Loucy (cell line): ENCODE results near the gene ERGIC2.
A peak's percentile ranks its signal among the peaks of the same experiment; 100 is the strongest.

ENCODE experiments used
- CTCF ChIP-seq: fragments of 200-600 bp; sonication (generic); conservative IDR thresholded peaks from 2 replicates; pipeline ENCODE4 v1.5.1; 2014; ENCODE audit warnings: mild to moderate bottlenecking, antibody characterized with exemption, low read length
- EZH2phosphoT487 ChIP-seq: fragments of 200-600 bp; IDR thresholded peaks from 2 replicates; pipeline ENCODE4 v1.6.1; 2018; ENCODE audit warnings: antibody characterized with exemption, mild to moderate bottlenecking, moderate library complexity, borderline replicate concordance

DNA sequence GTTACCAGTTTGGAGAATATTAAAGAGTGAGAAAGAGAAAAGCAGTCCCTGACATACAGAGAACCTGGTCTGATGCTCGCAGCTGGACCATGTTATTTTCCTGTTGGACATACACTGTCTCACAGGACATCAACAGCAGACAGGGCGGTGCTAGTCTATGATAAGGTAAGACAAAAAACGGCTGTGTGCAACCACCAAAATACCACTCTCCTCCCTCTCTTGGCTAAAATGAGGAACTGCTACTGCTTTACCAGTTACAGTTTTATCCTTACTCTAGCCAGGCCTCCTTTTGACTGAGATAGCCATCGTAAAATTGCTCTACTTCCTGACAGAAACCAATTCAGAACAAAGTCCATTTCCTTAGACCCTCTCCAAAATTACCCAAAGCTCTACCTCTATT is 47.0 kb upstream of the ERGIC2 start:
- peak; percentile 57 for TF ChIP-seq CTCF
- no peak for TF ChIP-seq EZH2phosphoT487
